ENCODE results near the gene AGO4.

The AGO4 gene

GRCh38 chr1:35860696-35861095 lies 52.9 kb downstream of the AGO4 start:
- no peak overlapping the region for H3K27ac ChIP-seq
- no peak for TF ChIP-seq ZFX (IDR thresholded peaks at IDR 0.05; ENCODE audit: borderline replicate concordance)
- TF ChIP-seq, protein P1, sequence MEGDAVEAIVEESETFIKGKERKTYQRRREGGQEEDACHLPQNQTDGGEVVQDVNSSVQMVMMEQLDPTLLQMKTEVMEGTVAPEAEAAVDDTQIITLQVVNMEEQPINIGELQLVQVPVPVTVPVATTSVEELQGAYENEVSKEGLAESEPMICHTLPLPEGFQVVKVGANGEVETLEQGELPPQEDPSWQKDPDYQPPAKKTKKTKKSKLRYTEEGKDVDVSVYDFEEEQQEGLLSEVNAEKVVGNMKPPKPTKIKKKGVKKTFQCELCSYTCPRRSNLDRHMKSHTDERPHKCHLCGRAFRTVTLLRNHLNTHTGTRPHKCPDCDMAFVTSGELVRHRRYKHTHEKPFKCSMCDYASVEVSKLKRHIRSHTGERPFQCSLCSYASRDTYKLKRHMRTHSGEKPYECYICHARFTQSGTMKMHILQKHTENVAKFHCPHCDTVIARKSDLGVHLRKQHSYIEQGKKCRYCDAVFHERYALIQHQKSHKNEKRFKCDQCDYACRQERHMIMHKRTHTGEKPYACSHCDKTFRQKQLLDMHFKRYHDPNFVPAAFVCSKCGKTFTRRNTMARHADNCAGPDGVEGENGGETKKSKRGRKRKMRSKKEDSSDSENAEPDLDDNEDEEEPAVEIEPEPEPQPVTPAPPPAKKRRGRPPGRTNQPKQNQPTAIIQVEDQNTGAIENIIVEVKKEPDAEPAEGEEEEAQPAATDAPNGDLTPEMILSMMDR (IDR thresholded peaks at IDR 0.05) = no peak

- TF ChIP-seq, protein P1 (IDR thresholded peaks at IDR 0.05) = no peak
- TF ChIP-seq ZFX (IDR thresholded peaks at IDR 0.05; ENCODE audit: borderline replicate concordance) = no peak
- H3K27ac ChIP-seq = no peak overlapping the region
Measured at GRCh38 chr1:35863136-35863535, 55.3 kb downstream of the AGO4 start.

DNA sequence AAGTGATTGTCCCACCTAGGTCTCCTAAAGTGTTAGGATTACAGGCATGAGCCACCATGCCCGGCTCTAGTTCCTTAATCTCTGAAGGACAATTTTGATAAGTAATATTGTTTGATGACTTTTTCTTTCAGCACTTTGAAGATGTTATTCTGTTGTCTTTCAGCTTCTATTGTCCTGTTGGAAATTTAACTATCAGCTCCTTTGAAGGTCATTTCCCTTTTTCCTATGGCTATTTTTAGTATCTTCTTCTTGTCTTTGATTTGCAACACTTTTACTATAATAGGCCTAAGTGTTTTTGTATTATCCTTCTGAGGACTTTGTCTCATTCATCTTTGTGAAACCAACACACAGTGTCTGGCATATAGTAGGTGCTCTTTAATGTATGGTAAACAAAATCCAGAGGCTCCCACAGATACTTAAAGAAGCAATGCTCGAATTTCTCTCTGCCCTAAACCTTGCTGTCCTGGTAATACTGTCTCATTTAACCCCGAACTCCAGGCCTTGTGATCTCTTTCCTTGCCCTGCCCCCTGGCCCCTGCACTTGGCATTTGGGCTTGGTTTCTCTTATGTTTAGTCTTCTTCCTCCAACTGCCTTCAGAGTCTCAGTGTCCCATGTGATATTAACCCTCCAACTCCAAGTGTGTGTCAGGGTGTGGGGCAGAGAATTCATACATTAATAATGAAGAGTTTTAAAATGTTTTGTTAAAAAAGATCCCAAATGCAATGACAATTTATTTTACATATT lies 56.2 kb downstream of the AGO4 start:
- TF ChIP-seq, protein P1 (IDR thresholded peaks at IDR 0.05) = no peak
- no peak for TF ChIP-seq ZFX (IDR thresholded peaks at IDR 0.05; ENCODE audit: borderline replicate concordance)
- H3K27ac ChIP-seq = no peak overlapping the region

- TF ChIP-seq, protein P1 (IDR thresholded peaks at IDR 0.05) = no peak
- TF ChIP-seq ZFX (IDR thresholded peaks at IDR 0.05; ENCODE audit: borderline replicate concordance) = no peak
- H3K27ac ChIP-seq = no peak overlapping the region
Measured at GRCh38 chr1:35864813-35865212, 57.0 kb downstream of the AGO4 start.

GRCh38 chr1:35866991-35867390 lies 59.2 kb downstream of the AGO4 start:
- TF ChIP-seq, protein P1 (IDR thresholded peaks at IDR 0.05) = no peak
- no peak for TF ChIP-seq ZFX (IDR thresholded peaks at IDR 0.05; ENCODE audit: borderline replicate concordance)
- no peak overlapping the region for H3K27ac ChIP-seq

DNA sequence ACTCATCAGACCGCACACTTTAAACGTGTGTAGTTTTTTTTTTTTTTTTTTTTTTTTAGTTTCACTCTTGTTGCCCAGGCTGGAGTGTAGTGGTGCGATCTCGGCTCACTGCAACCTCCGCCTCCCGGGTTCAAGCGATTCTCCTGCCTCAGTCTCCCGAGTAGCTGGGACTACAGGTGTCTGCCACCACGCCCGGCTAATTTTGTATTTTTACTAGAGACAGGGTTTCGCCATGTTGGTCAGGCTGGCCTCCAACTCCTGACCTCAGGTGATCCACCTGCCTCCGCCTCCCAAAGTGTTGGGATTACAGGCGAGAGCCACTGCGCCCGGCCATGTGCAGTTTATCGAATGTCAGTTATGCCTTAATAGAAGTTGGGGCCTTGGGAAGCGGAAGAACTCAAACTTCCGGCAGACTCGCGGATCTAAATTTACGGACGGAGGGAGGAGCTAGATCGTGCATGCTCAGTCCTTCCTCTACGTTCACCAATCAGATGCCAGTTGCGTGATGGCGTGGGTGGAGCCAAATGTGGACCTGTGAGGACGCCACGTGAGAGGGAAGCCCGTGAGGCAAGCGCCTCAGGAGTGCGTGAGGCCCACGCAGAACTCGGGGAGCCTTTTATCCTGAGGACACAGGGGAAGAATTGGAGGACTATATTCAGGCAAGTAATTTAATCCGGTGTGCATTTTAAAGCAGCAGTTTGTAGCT lies 61.6 kb downstream of the AGO4 start:
- H3K27ac ChIP-seq = peak overlapping the region; percentile 66

DNA sequence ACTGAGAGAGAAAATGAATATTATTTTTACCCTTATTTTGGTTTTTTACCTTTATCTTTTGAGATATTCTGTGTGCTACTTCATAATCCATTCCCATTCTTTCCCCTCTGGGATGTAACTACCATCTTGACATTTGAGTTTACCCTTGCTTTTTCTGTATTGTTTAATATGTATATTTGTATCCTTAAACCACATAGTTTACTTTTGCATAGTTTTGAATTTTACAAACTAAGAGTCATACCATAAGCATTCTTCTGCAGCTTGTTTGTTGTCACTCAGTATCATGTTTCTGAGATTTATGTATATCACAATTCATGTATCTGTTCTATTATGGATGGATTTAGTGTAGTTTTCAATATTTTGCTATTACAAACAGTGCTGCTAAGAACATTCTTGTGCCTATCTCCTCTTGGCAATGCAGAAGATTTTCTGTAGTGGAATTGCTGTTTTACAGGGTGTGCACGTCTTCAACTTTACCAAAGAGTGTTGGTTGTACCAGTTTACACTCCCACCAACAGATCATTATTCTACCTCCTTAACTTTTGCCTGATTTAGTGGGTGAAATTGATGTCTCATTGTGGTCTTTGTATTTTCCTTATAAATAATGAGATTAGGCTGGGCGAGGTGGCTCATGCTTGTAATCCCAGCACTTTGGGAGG lies 63.0 kb downstream of the AGO4 start:
- H3K27ac ChIP-seq = no peak overlapping the region
- TF ChIP-seq ZFX (IDR thresholded peaks at IDR 0.05; ENCODE audit: borderline replicate concordance) = no peak
- TF ChIP-seq, protein P1 (IDR thresholded peaks at IDR 0.05) = no peak

Measured in 22Rv1 (cell line).